ENCODE data around the gene PLEKHA3.

- TF ChIP-seq, protein P1, sequence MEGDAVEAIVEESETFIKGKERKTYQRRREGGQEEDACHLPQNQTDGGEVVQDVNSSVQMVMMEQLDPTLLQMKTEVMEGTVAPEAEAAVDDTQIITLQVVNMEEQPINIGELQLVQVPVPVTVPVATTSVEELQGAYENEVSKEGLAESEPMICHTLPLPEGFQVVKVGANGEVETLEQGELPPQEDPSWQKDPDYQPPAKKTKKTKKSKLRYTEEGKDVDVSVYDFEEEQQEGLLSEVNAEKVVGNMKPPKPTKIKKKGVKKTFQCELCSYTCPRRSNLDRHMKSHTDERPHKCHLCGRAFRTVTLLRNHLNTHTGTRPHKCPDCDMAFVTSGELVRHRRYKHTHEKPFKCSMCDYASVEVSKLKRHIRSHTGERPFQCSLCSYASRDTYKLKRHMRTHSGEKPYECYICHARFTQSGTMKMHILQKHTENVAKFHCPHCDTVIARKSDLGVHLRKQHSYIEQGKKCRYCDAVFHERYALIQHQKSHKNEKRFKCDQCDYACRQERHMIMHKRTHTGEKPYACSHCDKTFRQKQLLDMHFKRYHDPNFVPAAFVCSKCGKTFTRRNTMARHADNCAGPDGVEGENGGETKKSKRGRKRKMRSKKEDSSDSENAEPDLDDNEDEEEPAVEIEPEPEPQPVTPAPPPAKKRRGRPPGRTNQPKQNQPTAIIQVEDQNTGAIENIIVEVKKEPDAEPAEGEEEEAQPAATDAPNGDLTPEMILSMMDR (IDR thresholded peaks at IDR 0.05; ENCODE audit: low read depth, low read length): no peak
- TF ChIP-seq MYC (IDR thresholded peaks at IDR 0.05; ENCODE audit: low read depth, low read length) (no peak), POLR2A (IDR thresholded peaks at IDR 0.05; ENCODE audit: extremely low read depth, insufficient read length) (no peak)
- TF ChIP-seq, protein P2, sequence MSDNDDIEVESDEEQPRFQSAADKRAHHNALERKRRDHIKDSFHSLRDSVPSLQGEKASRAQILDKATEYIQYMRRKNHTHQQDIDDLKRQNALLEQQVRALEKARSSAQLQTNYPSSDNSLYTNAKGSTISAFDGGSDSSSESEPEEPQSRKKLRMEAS (IDR thresholded peaks at IDR 0.05; ENCODE audit: low read depth, low read length): no peak
Measured at GRCh38 chr2:178482437-178482836, 2.2 kb downstream of the PLEKHA3 start.

All from NB4 (cell line).